HT-29 (cell line): Measurements from ENCODE around the gene IKZF3. TPM values are rescaled to one million over a fixed set of nuclear protein-coding genes. Genes with fewer than 3 reads are reported as not detected.
"Not testable (repeated sequence)": the region's sequence is repeated elsewhere in the genome, so short reads cannot be mapped to it uniquely, and the experiment has no call there.

Experiments used
- DNase-seq: peaks from one replicate; pipeline ENCODE4 v3.0.0-alpha.2; 2015; ENCODE audit warnings: low spot score
- total RNA-seq: library from RNA; depleted of rRNA; stranded (reverse); fragments of >200 nt; shearing (Covaris generic); gene quantifications from 2 replicates; pipeline ENCODE4 v1.2.3, GENCODE V29; 2014

Gene IKZF3
- total RNA-seq, 1 experiment from 2014 or later: 0.56 TPM

DNA sequence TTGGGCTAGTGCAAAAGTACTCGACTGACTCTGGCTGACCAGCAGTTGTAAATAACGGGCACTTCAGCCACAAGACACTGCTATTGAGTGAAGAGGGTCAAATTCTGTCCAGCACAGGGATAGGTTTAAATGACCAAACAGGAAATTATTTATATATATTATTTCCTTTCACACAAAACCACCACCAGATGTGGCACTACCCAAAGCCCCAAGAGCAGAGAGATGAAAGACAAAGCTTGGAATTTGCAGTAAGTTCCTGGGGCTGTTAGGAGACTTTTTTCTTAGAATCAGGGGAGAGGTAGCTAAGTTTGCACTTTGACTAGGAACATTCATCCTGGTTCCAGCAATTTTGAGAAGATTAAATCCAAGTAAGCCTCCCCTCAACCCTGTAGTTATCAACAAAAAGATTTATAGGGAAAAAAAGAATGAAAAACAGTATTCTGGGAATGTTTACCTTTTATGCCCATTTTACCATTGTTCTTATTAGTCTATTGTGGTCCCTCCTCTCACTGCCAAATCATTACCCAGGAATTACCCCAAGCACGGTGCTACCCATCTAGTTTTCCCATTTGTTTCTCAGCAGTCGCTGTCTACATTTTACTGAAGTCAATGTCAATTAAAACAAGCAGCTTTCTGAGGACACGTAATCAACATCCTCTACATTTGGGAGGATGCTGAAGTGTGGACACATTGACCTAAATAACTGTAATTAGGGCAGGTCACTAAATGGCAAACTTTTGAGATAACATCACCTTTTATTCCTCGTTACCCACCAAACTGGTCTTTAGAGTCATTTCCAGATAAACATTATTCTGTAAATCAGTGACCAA is 82.9 kb downstream of the IKZF3 start:
- peak; percentile 11 for DNase-seq

DNA sequence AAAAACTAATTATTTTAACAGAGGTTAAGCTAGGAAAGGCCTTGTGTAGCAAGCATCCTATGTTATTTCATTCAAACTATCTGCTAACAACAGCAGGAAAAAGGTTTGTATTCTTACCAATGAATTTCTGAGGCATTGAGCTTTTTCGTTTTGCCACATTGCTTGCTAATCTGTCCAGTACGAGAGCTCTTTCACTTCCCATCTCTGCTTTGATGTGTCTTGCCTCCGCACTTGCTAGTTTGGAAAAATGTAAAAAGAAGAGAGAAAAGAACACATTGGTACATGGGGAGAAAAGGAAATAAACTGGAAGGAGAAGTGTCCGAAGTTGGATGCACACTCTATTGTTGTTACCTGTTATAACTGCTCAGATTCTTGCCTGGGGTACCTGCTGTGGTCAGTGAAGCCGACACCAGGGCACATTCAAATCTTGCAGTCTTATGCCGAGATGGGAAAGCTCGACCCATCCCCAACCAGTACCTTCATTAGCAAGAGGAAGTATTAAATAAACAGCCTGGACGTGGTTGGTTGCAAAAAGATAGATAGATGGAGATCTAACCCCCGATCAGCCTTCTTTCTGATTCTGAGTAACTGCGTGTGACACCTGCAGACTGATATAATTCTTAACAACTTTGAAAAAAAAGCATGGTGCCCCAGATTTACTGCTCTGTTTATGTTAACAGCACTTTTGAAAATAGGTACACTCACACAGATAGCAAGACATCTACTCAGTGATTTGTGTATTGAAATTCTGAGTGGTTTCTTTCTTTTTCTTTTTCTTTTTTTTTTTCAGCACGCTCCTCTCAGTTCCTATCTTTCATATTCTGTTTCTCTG is 86.4 kb downstream of the IKZF3 start:
- DNase-seq: no peak

DNA sequence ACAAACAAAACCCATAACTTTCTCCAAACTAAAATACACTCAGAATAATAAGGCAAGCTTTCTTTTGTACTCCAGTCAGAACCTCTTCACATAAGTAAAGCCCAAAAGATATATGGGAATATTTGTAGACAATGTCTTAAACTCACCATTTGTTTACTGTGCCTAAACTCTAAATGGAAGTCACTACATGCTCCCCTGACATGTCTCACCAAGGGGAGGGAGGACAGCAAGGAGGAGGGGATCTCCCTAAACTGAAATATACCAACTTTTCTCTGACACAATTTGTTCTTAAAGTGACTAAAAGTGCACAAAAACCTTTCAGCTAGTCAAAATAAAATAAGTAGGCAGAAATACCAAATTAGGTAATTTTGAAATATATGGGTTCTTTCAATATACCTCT is 87.9 kb downstream of the IKZF3 start:
- DNase-seq: no peak

DNA sequence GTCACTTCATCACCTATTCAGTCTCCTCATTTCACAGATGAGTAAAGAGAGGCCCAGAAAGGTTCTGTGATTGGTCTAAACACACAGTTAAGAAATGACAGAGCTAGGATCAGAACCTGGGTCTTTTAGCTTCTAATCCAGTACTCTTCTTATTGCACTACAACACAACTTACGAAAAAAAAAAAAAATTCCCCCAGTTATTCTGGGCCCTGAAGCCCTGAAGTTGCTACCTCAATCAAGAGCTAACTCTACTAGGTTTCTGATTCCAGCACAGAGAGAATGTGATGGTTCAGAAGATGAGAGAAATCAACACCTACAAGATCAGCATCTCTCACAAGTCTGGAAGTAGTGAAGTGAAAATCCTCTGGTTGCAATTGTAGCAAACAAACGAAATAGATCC is 89.1 kb downstream of the IKZF3 start:
- DNase-seq: no peak

DNA sequence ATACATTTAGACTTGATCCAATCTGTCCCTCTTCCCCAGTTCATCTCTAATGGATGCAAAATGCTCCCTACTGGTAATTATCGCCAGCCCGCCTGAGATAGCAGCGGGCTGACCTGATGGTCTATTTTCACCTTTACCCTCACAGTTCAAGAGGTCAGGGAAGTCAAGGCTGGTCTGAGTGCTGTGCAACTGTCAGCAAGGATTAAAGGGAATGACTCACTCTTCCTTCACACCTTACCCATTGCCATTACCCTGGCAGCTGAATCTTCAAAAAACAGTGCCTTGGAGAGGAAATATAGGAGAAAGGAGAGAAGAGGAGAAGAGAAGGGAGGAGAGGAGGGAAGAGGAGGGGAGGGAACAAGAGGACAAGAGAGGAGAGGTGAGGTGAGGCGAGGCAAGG is 90.1 kb downstream of the IKZF3 start:
- DNase-seq: no peak

DNA sequence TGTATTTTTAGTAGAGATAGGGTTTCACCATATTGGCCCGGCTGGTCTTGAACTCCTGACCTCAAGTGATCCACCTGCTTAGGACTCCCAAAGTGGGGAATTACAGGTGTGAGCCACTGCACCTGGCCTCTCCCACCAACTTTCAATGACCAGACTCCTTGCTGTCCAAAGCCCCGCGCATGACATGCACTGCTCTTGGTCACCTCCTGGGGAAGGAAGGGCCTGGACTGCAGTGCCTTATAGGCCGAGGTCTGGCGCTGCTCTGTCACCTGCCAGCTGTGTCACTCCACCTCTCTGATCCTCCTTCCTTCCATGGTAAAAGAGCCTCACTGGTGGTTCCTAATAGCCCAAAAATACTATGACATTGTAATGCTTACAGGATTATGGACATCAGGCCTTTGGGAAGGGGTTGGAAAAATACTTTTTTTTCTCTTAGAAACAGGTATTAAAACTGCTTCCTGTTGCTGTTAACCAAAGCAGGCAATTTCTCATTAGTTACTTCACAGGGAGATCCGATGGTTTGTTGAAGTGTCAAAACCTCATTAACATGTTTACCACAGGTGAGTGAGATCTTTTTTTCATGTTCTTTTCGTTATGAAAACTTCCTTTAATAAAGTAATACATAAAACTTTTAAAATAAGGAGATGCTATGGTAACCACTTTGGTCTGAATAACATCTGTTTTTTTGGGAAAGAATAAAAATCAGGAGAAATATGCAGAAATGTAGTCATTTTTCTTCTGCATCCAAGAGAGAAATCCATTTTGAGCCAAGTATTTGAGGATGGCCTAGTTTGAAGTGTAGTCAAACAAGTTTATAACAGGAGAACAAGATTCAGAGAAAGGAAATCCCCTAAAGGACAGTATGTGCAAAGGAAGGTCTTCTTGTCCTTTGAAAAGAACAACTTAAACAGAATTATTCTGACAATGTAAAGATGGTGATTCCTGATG is 90.9 kb downstream of the IKZF3 start:
- DNase-seq: no peak

DNA sequence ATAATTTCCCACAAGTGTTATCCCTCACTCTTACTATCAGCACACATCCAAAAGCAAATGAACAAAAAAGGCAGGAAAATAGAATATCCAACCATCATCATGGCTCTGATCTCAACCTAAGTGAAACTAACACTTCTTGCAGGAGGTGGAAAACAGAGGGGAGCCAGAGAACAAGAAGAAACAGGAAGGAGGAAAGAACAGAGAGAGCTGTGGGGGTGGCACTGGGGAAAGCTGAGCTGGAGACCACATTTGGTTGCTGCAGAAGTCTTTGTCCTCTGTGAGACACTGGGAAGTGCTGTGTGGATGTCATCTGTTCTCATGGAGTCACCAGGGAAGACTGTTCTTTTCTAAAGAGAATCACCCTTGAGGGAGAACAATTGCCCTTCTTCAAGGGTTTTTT is 91.7 kb downstream of the IKZF3 start:
- no peak for DNase-seq

DNA sequence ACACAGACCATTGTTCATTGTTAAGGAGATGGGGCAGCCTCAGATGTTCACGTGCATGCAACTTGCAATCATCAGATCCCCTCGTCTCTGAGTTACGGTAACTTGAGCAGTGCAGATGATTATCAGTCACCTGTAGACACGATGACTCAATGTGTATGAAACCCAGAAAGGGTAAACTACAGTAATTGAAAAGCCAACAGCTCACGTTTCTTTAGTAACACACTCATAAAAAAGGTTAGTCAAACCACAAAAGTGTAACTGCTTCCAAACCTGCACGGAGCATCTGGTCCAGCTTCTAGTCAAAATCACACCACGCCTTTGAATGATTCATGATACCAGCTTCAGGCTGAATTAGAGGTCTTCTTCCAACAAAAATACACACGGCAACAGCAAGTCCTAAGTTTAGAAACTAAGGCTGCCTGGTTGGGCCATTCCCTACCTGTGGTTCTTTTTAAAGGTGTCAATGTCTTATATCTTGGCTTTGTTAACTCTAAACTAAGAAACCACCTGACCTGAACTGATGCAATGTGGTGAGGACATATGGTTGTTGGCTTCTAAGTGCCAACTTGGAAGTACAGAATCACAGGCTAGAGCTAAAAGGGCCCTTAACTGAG is 94.0 kb downstream of the IKZF3 start:
- DNase-seq: peak; percentile 67

DNA sequence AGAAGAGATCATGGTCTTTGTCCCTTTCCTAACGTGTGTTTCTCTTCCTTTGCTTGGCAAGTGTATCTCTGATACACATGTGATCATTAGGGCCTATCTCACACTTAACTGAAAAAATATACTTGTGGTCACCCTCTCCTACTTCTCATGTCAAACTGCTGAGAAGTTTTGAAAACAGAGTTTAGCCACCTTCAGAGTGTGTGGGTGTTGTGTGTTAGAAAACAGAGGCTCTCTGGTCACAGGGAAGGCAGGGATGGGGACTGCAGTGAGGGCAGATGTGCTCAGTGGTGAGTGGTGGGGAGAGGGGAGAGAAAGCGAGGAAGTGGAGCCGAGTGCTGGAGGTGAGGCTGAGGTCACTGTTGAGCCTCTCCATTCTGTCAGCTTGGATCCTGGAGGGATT is 97.0 kb downstream of the IKZF3 start:
- no peak for DNase-seq

DNA sequence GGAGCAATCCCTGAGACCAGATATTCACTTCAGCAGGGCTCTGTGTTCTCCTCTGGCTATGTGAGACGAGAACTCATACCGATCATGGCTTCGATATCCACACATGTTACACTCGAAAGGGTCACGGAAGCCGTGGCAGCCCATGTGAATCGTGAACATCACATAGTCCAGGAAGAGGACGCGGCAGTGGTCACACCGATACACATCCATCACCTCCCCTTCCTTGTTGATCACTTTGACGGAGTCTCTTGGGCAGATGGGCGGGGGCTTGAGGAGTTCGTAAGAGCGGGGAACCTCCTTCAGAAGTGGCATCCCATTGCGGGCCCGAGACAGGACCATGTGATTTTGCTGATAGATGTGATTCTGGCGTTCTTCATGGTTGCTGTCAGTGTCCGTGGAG is 98.3 kb downstream of the IKZF3 start:
- DNase-seq: no peak

DNA sequence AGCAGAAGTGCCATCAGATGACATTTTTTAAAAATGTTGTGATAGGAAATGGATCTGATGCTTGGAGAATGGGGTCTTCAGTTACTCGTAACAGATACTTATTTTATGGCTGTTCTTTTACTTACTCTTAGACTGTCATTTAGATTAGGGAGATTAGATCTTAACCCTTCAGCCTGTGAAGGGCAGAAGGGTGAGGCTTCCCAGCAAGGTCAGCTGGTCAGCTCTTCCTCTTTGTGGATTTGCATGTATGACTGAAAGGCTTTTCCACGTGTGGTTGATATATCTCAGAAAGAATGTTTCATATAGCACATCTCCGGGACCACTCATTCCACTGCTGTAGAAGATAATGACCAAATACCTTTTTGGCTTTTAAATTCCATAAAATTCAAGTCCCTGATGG is 98.9 kb downstream of the IKZF3 start:
- DNase-seq: no peak

DNA sequence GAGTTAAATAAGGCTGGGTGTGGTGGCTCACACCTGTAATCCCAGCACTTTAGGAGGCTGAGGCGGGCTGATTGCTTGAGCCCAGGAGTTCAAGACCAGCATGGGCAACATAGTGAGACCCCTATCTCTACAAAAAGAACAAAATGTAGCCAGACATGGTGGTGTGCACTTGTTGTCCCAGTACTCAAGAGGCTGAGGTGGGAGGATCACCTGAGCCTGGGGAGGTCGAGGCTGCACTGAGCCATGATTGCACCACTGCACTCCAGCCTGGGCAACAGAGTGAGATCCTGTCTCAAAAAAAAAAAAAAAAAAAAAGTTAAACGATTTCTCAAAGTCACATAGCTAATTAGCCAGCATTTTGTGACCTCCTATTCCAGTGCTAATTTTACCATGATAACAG is 99.9 kb downstream of the IKZF3 start:
- DNase-seq: not testable (repeated sequence)

DNA sequence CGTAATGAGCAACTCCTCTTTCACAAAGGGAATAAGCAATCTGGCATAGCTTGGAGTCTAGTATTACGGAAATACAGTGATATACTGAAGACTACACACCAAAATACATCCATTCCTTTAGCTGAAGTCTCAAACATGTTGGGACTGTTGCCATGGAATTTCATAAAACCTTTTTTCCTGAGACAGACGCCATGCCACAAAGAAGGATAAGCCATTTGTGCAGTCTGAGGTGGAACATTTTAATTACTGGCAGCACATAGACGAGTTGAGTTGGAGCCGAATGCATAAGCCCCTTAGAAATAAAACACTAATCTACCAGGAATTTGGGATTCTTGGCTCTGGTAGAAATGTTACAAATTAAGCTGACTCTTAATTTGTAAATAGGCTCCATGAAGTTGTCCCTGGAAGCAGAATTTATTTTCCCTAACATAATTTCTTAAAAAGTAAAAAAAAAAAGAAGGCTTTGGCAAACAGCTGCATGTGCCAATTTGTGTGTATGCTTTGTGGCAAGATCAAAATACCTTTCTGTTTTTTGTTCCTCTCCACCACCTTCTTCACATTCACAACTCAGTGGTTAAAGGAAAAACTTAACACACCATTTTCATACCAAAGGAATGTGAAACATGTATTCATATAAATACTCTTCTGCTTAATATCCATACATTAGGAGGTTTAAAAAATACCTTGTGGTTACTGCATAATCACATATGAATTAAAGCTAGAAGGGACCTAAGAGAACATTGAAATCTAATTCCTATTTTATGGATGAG is 100.9 kb downstream of the IKZF3 start:
- no peak for DNase-seq

DNA sequence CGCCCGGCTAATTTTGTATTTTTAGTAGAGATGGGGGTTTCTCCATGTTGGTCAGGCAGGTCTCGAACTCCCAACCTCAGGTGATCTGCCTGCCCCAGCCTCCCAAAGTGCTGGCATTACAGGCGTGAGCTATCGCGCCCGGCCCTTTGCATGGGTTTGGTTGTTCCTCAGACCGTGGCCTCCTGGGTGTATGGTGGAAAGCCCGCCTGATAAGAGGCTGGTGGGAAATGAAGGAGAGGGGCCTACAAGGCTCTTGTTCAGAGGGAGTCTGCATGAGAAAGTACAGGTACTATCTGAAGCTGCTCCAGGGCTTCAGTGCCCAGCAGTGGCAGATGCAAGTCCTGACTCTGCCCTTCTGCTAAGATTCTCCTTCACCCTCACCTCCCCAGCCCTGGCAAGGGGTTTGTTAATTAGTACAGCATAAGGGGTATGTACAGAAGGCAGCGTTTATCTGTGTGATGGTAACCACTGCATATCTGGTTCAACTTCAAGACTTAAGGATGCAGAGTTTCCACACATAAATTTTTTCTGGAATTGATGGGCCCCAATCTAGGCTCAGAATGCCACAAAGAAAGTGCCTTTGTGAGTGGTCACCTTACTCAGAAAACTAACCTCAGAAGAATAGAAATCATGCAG is 102.1 kb downstream of the IKZF3 start:
- no peak for DNase-seq

DNA sequence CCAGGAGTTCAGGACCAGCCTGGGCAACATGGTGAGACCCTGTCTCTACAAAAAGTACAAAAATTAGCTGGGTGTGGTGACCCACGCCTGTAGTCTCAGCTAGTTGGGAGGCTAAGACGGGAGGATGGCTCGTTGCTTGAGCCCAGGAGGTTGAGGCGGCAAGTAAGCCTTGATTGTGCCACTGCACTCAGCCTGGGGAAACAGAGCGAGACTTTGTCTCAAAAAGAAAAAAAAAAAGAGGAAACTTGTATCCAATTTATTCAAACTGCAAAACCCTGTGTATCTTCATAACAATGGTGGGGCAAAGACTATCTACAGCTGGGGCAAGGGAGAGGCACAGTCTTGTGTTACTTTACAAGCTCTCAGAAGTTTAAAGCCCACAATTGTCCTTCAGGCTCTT is 104.9 kb downstream of the IKZF3 start:
- no peak for DNase-seq

DNA sequence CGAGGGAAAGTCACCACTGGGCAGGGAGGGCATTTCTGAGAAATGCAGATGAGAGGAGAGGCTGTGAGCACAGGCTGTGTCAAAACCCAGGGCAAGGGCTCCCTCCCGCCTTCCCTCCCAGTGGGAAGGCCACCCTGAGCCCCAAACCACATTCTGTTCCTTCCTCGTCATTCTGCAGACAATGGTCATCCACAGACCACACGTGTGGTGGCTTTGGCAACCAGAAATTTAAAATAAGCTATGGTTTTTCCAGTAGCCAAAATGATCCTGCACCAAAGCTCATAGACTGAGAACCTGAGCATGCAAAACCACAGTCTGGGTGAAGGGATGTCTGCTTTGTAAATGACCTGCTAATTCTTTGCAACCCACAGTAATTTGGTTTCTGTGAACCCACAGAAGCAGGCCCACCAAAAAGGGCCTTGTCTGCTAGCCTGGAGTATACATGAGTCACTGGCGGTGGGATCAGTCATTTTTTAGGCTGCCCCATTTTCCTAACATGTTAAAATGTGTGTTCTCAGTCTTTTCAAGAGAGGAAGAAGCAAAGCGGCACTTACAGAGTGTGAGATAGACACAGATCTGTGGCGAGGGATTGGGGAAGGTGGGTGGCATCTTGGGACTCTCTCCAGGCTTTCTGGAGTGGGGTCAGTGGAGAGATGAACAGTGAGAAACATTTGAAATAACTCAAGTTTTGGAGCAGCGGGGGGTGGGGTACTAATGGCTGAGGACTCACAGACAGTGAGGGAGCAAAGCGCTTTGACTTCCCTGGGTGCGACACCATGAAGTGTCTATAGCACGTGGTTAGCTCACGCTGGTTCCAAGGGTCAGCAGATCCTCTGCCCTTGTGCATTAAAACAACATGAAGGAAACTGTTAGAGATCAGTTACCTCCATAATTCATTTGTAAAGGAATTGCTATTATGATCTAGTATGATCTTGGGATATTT is 105.9 kb downstream of the IKZF3 start:
- no peak for DNase-seq

DNA sequence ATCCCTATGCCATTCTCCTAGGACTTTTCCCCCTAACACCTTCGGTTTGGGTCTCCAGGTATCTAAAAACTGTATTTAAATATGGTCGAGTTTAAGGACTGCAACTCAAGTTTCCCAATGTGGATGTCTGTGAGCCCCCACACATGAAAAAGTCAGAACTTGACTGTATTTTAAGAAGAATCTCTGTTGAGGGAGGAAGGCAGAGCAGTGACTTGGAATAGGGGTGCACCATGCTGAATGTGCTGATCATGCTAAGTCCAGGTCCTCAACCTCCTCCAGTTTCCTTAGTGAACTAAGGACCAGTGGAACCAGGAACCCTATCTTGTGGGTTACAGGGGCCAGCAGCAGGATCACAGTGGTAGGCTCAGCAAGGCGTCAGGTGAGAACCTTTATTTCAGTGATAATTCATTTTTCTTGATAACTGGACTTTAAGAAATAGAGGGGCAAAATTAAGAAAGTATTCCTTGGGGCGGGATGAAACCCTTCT is 106.9 kb downstream of the IKZF3 start:
- DNase-seq: no peak

DNA sequence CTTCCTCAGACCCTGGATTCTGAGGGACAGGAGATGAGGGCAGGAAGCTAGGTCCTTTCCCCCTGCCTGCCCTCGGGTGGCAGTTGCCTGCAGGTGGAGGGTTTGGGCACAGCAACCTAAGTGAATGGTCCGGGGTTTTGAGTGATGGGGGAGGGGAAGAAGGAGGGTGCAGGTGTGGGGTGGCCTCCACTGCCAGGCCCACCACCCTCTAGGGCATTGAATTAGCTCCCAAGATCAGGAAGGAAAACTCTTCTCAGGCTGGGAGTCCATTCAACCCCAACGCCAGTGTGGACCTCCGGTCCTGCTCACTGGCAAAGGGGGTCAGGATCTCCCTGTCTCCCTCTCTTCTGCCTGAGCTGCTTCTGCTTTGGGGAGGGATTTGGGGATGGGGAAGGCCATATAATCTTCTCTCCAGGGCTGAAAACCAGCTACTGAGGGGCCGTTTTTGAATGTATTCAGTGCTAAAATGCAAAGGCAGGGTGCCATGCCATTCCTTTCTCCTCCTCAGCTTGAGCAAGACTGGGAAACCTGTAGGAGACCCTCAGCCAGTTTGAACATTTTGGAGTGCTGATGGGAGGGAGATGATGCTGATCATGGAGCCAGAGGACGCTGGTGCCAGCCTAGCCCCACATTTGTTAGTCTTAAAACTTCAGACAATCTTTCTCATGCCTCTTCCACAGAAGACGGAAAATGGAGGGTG is 107.6 kb downstream of the IKZF3 start:
- no peak for DNase-seq
